ENCODE results near the gene RPL22.
A peak's percentile ranks its signal among the peaks of the same experiment; 100 is the strongest.

RPL22 gene

GRCh38 chr1:6205849-6206519, 6.6 kb upstream of the RPL22 start, which contains the start of gene RNF207:
TSS of gene RNF207 (plus strand) at chr1:6206119. CDS start at chr1:6206536, 417 bp downstream.
- DNase-seq (ENCODE audit: low read depth in 2 of 2), result peak; percentile 47 to 73

- DNase-seq (ENCODE audit: low read depth in 2 of 2), result no peak
Observed at GRCh38 chr1:6202256-6202655, 2.9 kb upstream of the RPL22 start.

- DNase-seq (ENCODE audit: low read depth in 2 of 2), result no peak
Observed at GRCh38 chr1:6200188-6200809, 904 bp upstream of the RPL22 start.

GRCh38 chr1:6198646-6199297, 623 bp downstream of the RPL22 start:
- DNase-seq (ENCODE audit: low read depth in 2 of 2), result no peak

- no peak for DNase-seq (ENCODE audit: low read depth in 2 of 2)
Observed at GRCh38 chr1:6197746-6198427, 1.5 kb downstream of the RPL22 start.

- no peak for DNase-seq (ENCODE audit: low read depth in 2 of 2)
Observed at GRCh38 chr1:6191968-6192367, 7.4 kb downstream of the RPL22 start.

GRCh38 chr1:6188466-6188865, 10.9 kb downstream of the RPL22 start:
- no peak for DNase-seq (ENCODE audit: low read depth in 2 of 2)

- DNase-seq (ENCODE audit: low read depth in 2 of 2), result no peak
Observed at GRCh38 chr1:6185635-6186382, 13.6 kb downstream of the RPL22 start.

GRCh38 chr1:6185151-6185550, 14.2 kb downstream of the RPL22 start:
- DNase-seq (ENCODE audit: low read depth in 2 of 2), result no peak

- DNase-seq (ENCODE audit: low read depth in 2 of 2), result no peak
Observed at GRCh38 chr1:6184083-6184783, 15.2 kb downstream of the RPL22 start.

- no peak for DNase-seq (ENCODE audit: low read depth in 2 of 2)
Observed at GRCh38 chr1:6183520-6183989, 15.8 kb downstream of the RPL22 start.

GRCh38 chr1:6181347-6181770, 18.0 kb downstream of the RPL22 start:
- DNase-seq (ENCODE audit: low read depth in 2 of 2), result no peak

- DNase-seq (ENCODE audit: low read depth in 2 of 2), result no peak
Observed at GRCh38 chr1:6180707-6181311, 18.6 kb downstream of the RPL22 start.

- no peak for DNase-seq (ENCODE audit: low read depth in 2 of 2)
Observed at GRCh38 chr1:6180268-6180706, 19.1 kb downstream of the RPL22 start, which contains the start of gene CHD5. TSS of gene CHD5 (minus strand) at chr1:6180321. CDS start at chr1:6180023, 298 bp downstream.

- DNase-seq (ENCODE audit: low read depth in 2 of 2), result no peak
Observed at GRCh38 chr1:6179564-6180175, 19.7 kb downstream of the RPL22 start.

GRCh38 chr1:6178751-6179563, 20.4 kb downstream of the RPL22 start:
- DNase-seq (ENCODE audit: low read depth in 2 of 2), result no peak

- no peak for DNase-seq (ENCODE audit: low read depth in 2 of 2)
Observed at GRCh38 chr1:6177681-6178380, 21.6 kb downstream of the RPL22 start.

- DNase-seq (ENCODE audit: low read depth in 2 of 2), result no peak
Observed at GRCh38 chr1:6176779-6177178, 22.6 kb downstream of the RPL22 start.
